B cell (primary cell): ENCODE data around the gene PLEKHM3.

Source experiments
- EZH2 ChIP-seq: IDR thresholded peaks from 2 replicates; pipeline ENCODE4 v1.6.1; 2012; ENCODE audit warnings: borderline replicate concordance, low read depth, mild to moderate bottlenecking, moderate library complexity, low read length; ENCODE audit not compliant: insufficient read depth, poor library complexity, severe bottlenecking
- TF ChIP-seq, protein P1 (sequence below): fragments of 200-600 bp; IDR thresholded peaks from one replicate; pipeline ENCODE4 v1.8.0; 2022; ENCODE audit warnings: antibody characterized with exemption, mild to moderate bottlenecking

DNA sequence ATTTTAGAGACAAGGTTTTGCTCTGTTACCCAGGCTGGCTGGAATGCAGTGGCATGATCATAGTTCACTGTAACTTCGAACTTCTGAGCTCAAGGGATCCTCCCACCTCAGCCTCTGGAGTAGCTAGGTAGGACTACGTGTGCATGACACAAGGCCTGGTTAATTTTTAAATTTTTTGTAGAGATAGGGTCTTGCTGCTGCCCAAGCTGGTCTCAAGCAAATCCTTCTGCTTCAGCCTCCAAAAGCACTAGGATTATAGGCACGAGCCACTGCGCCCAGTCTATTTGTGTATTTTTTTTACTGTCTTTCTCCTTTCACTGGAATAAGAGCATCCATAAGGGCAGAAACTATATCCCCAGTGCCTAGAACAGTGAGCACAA lies 89.3 kb downstream of the PLEKHM3 start:
- TF ChIP-seq, protein P1, sequence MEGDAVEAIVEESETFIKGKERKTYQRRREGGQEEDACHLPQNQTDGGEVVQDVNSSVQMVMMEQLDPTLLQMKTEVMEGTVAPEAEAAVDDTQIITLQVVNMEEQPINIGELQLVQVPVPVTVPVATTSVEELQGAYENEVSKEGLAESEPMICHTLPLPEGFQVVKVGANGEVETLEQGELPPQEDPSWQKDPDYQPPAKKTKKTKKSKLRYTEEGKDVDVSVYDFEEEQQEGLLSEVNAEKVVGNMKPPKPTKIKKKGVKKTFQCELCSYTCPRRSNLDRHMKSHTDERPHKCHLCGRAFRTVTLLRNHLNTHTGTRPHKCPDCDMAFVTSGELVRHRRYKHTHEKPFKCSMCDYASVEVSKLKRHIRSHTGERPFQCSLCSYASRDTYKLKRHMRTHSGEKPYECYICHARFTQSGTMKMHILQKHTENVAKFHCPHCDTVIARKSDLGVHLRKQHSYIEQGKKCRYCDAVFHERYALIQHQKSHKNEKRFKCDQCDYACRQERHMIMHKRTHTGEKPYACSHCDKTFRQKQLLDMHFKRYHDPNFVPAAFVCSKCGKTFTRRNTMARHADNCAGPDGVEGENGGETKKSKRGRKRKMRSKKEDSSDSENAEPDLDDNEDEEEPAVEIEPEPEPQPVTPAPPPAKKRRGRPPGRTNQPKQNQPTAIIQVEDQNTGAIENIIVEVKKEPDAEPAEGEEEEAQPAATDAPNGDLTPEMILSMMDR, result no peak
- no peak for TF ChIP-seq EZH2
